HK-2 (cell line): Measurements from ENCODE around the gene SMC1B.
"Not testable (repeated sequence)": the region's sequence is repeated elsewhere in the genome, so short reads cannot be mapped to it uniquely, and the experiment has no call there.

Source experiments
- DNase-seq: peaks from one replicate; pipeline ENCODE4 v3.0.0-alpha.2; 2018; ENCODE audit not compliant: unreplicated experiment

Gene SMC1B

DNA sequence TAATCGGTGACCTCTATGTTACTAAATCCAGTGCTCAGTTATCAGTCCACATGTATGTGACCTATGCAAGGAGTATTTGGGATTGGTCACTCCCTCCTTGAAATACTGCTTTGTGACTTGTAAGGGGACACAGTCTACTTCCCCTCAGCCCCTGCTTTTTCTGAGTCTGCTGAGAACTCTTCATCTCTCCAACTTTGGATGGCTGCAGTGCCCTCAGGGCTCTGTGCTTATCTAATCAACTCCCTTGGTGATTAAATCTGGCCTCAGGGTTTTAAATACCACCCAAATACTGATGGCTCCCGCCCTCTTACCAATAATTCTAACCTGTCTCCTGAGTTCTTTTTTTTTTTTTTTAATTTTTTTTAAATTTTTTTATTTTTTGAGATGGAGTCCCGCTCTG lies 63.5 kb downstream of the SMC1B start:
- no peak for DNase-seq

GRCh38 chr22:45344334-45344733 lies 69.1 kb downstream of the SMC1B start:
- DNase-seq, result no peak

GRCh38 chr22:45343143-45343542 lies 70.3 kb downstream of the SMC1B start:
- DNase-seq, result no peak

GRCh38 chr22:45341498-45341897 lies 71.9 kb downstream of the SMC1B start:
- no peak for DNase-seq

GRCh38 chr22:45340323-45340722 lies 73.1 kb downstream of the SMC1B start:
- no peak for DNase-seq

DNA sequence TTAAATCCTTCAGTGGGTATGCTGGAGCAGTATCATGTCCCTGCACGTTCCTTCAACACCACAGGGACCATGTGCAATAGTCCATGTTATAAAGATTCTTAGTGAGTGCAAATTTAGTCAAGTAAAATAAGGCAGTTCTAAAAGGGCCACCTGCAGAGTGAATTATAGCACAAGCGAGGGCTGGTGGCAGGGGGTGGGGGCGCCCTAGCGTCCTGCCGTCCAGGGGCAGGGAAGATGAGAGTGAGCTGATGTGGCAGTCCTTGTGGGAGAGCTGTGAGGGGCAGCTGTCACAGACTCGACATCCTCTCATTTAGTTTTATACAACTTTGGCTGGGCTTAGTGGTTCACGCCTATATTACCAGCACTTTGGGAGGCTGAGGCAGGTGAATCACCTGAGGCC lies 74.6 kb downstream of the SMC1B start:
- no peak for DNase-seq

DNA sequence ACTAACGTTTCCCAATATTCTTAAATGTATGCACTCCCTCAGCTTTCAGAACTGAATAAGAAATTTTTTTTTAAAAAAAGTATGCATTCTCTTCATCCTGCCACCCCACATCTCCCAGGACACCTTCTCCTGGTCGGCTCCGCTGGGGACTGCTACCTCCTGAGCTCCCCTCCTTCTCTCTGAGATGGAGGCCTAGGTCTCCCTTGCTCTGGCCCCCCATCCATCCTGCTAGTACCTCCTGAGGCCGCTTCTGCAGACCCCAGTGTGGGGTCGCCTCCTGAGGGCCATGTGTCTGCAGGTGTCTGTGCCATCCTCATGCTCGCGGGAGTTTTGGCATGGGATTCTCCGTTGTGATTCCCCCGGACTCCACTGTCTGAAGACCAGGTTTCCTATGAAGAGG lies 75.9 kb downstream of the SMC1B start:
- DNase-seq, result no peak

DNA sequence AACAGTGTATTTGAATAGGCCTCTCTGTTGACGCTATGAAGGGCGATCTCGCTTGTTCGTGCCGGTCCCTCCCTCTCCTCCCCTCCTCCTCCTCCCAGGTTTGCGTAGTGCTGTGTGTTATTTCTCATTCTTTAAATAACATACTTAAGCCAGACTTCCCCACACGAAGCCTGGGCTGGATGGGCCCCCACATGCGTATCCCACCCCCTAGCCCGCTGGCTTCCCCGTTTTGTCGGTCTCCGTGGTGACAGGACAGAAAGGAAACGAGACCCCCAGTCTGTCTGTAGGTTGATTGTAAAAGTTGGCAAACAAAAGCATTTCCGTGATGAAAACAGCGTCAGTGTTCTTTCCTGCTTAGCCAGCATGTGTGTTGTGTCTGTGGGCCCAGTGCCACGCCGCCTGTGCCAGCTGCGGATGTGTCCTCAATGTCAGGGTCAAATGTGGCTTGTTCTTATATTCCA lies 76.4 kb downstream of the SMC1B start:
- DNase-seq, result no peak

GRCh38 chr22:45335854-45336522 lies 77.4 kb downstream of the SMC1B start:
- no peak for DNase-seq

- no peak for DNase-seq
These were observed 78.2 kb downstream of the SMC1B start for GRCh38 chr22:45335021-45335818.

DNA sequence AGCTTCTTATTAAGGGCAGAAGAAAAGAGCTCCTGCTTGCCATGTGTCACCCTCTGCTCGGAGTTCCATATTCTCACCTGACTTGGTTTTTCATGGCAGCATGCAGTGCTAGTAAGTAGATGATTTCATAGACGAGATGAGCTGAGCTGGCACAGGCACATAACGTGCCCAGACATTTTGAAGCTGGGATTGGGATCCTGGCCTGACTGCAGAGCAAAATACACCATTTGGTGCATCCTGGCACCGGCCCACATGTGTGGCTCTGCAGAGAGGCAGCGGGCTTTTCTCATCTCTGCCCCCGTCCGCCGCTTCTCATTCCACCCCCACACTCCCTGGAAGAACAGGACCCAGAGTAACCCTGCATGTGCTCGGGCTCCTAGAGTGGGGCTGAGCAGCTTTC lies 78.9 kb downstream of the SMC1B start:
- no peak for DNase-seq

- no peak for DNase-seq
These were observed 79.3 kb downstream of the SMC1B start for GRCh38 chr22:45334068-45334467.

GRCh38 chr22:45332001-45332400 lies 81.4 kb downstream of the SMC1B start:
- DNase-seq, result no peak

DNA sequence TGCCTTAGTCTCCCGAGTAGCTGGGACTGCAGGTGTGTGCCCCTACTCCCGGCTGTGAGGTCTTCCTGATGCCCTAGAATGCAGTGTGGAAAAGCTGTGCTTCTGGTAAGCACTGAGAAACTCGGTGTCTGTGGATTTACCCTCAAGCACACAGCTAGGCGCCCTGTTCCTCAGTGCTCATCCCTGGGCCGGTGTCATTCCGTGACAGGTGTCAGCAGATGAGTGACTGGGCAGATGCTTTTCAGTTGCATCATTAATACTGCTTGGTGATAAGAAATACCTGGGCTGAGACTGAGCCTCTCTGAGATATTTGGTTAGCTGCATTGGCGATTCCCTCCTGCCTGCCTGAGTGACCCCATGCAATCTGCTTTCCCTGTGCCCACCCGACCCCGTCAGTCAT lies 81.9 kb downstream of the SMC1B start:
- DNase-seq, result no peak

DNA sequence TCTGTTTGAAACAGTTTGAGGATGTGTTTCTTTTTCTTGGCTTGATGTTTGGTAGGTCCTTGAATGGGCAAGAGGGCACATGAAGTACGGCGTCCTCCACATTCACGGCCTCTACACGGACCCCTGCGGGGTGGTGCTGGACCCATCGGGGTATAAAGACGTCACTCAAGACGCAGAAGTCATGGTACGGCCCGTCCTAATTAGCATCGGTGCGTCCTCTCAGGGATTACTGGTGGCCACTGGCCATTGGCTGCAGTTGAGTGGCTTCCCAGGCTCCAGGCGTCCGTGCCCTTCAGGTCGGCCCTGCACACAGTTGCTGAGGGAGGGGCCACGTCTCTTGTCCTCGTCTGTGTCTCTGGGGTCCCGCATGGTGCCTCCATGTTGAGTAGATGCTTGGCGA lies 82.9 kb downstream of the SMC1B start:
- DNase-seq, result no peak

- DNase-seq, result no peak
These were observed 83.9 kb downstream of the SMC1B start for GRCh38 chr22:45329530-45329936.

DNA sequence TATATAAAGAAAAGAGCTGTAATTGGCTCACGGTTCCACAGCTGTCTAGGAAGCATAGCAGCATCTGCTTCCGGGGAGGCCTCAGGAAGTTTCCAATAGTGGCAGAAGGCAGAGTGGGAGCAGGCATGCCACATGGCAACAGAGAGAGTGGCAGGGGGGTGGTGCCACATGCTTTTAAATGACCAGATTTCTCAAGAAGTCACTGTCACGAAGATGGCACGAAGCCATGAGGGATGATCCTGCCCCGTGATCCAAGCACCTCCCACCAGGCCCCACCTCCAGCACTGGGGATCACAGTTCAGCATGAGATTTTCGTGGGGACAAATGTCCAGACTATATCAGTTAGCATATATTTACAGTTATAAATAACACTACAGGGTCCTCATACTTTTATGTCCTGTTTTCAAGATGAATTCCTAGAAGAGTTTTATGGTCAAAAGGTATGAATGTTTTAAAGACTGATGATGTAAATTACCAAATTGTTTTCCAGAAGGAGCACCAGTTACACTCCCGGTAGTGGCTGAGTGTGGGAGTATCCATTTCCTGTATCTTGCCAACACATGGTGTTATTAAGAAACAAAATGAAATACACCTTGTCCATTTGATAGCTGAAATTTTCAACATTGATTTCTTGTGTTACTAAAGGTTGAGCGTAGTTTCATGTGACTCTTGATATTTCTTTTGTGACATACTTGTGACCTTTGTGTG lies 84.4 kb downstream of the SMC1B start:
- no peak for DNase-seq

DNA sequence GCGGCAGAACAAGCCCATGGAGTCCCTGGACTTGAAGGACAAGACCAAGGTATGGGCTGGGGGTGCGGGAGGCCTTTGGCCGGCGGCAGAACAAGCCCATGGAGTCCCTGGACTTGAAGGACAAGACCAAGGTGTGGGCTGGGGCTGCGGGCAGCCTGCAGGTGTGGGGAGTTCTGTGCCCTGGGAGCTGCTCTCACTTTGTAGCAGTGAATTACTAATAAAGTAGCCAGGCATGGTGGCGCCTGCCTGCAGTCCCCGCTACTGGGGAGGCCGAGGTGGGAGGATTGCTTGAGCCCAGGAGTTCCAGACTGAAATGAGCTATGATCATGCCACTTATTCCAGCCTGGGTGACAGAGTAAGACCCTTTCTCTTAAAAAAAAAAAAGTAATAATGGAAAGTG lies 85.1 kb downstream of the SMC1B start:
- not testable (repeated sequence) for DNase-seq

DNA sequence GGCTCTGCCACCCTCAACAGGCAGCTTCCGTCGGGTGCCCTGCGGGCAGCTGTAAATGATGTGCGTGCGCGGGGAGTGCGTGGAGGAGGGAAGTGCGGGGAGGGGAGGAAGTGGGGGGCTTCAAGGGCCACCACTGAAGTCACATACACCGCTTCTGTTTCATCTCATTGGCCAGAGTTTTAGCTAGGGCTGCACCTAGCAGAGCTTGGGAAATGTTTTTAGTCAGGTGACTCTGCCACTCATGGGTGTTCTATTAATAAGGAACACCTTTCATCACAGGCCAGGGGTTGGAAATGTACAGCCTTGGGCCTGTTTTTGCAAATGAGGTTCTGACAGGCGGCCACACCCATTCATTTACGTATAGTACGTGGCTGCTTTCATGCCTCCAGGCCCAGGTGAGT lies 89.1 kb downstream of the SMC1B start:
- DNase-seq, result no peak

DNA sequence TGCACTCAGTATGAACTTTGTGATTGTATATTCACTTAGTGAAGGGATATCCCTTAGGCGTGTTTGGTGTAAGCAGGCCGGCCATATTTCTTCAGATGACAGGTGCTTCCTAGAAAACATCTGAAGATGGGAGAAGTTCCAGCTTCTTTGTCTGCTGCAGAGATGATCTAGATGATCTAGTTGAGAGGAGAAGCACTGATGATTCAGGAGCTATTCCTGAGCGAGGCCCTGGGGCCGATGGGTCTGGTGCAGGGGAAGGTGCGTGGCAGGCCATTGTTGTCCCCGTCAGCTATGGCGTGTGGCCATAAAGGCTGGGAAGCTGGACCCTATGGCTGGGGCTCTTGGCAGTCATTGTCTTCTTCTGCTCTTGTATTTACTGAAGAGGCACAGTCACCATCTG lies 89.7 kb downstream of the SMC1B start:
- no peak for DNase-seq

GRCh38 chr22:45322873-45323525 lies 90.4 kb downstream of the SMC1B start:
- DNase-seq, result no peak

DNA sequence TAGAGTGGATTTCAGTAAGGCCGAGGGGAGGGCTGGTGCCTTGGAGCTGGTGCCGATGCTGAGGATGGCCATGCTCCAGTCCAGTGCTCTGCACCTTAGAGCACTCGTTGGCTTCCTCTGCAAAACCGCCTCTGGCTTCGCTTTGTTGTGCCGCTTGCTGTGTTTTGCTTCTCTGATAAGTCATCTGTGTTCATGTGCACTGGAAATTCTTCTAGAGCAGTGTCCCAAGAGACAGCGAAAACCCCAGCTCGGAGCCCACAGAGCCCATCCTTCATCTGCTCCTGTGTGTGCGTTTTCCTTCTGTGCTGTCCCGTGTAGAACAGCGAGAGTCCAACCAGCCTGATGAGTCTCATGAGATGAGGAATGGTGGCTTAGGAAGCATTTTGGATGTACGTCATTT lies 91.6 kb downstream of the SMC1B start:
- DNase-seq, result no peak
